ENCODE data around the gene SVIL.

GRCh38 chr10:29631049-29631339 lies 3.8 kb downstream of the SVIL start:
- TF ChIP-seq CTCF (IDR thresholded peaks at IDR 0.05), result no peak
- no peak for TF ChIP-seq POLR2A (IDR thresholded peaks at IDR 0.05; ENCODE audit: low read depth)

All from esophagus muscularis mucosa (tissue), 3 donors.